ENCODE measurements around the gene SEC24D.
A peak's percentile ranks its signal among the peaks of the same experiment; 100 is the strongest.
"Not testable (repeated sequence)": the region's sequence is repeated elsewhere in the genome, so short reads cannot be mapped to it uniquely, and the experiment has no call there.

The SEC24D gene
- total RNA-seq: 38.5 to 46.2 (median 42.3) reads per million in 4 experiments

- peak; percentile 73 for DNase-seq
Observed at GRCh38 chr4:118835571-118836300, at the start of gene SEC24D. SEC24D (minus strand) TSS chr4:118836126; CDS start chr4:118833696, 2,430 bp downstream.

- no peak for DNase-seq
Observed at GRCh38 chr4:118884716-118885115, 48.8 kb upstream of the SEC24D start.

- no peak for DNase-seq
Observed at GRCh38 chr4:118883861-118884260, 47.9 kb upstream of the SEC24D start.

DNA sequence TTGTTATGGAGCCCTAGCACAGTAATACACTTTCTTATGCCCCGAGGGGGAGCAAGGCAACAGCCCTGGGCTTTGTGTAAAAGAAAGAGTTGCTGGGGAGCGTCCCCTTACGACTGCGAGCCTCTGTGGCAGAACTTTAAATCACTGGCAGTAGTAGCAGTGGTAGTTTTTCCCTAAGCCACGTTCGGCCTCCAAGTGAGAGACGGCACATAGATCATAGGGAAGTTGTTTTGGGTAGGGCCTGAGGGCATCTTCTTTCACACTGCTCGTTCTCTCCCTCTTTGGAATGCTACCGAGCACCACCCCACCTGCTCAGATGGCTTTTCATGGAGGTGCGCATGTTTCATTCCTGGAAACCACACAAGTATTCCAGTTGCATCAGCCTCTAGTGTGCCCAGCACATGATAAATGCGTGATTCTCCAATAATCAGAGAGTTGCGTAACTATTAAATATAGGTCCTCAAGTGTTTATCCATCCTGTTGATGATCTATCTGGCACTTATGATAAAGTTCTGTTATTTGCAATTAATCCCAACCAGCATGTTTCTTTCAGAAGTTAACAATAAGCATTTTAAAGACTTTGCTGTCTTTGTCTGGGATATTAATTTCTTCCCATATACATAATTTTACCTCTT lies 45.7 kb upstream of the SEC24D start:
- DNase-seq: no peak

DNA sequence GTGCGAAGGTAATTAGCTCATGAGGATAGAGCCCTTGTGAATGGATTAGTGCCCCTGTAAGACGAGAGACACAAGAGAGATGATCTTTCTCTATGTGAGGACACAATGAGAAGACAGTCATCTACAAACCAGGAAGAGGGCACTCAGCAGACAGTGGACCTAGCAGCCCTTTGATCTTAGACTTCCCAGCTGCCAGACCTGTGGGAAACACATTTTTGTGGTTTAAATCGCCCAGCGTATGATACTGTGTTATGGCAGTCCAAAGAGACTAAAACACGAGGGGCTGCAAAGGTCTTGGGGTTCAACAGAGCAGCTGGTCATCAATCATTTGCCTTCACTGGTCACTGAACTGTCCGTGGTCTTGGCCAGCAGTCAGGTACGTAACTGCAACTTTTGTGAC lies 43.5 kb upstream of the SEC24D start:
- no peak for DNase-seq

- not testable (repeated sequence) for DNase-seq
Observed at GRCh38 chr4:118878507-118878906, 42.6 kb upstream of the SEC24D start.

- DNase-seq: no peak
Observed at GRCh38 chr4:118877797-118878196, 41.9 kb upstream of the SEC24D start.

- no peak for DNase-seq
Observed at GRCh38 chr4:118872181-118872580, 36.3 kb upstream of the SEC24D start.

- DNase-seq: no peak
Observed at GRCh38 chr4:118869808-118870342, 33.9 kb upstream of the SEC24D start.

DNA sequence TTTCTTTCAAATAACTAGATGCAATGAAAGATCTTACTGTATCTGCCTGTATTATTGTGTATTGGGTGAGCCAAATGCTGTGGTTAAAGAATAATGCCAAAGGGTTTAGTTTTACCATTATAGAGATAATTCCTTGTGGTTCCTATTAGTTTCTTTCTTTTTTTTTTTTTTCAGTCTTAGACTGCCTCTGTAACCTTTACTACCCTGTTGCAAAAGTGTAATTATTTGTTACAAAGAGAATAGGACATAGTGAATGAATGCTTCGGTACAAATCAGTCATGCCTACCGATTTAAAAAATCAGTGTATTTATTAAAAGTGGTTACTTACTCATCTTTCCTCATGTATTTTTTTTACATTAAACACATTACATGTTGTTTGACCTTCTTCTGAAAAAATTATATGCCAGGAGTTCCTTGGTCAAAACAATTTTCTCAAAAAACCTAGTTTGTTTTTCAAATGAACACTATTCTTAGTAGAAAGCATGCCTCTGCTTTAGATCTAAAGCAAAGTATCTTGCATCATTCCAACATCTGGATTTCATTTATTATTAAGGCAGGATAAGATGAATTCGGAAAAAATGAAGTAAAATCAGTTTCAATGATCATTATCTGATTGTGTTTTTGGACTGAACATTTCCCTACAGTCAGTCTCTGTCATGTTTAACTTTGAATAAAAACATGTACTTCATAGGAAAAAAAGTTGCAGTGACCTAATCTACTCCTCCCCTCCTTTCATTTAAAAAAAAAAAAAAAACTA lies 31.6 kb upstream of the SEC24D start:
- no peak for DNase-seq

DNA sequence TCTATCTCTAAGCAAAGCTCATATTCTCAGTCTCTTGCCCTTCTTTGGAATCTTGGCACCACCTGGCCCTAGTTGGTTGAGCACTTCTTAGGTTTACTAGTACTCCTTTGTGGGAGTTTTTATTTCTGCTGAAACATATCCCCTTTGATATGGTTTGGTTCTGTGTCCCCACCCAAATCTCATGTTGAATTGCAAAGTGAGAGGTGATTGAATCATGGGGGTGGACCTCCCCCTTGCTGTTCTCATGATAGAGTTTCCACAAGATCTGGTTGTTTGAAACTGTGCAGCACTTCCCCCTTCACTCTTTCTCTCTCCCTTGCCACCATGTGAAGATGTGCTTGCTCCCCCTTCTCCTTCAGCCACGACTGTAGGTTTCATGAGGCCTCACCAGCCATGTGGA lies 30.5 kb upstream of the SEC24D start:
- DNase-seq: no peak

- no peak for DNase-seq
Observed at GRCh38 chr4:118865091-118865708, 29.3 kb upstream of the SEC24D start.

GRCh38 chr4:118858779-118859178 lies 22.9 kb upstream of the SEC24D start:
- no peak for DNase-seq

- no peak for DNase-seq
Observed at GRCh38 chr4:118857760-118858159, 21.8 kb upstream of the SEC24D start.

GRCh38 chr4:118850488-118851173 lies 14.7 kb upstream of the SEC24D start:
- DNase-seq: no peak

GRCh38 chr4:118849867-118850487 lies 14.1 kb upstream of the SEC24D start:
- DNase-seq: no peak

DNA sequence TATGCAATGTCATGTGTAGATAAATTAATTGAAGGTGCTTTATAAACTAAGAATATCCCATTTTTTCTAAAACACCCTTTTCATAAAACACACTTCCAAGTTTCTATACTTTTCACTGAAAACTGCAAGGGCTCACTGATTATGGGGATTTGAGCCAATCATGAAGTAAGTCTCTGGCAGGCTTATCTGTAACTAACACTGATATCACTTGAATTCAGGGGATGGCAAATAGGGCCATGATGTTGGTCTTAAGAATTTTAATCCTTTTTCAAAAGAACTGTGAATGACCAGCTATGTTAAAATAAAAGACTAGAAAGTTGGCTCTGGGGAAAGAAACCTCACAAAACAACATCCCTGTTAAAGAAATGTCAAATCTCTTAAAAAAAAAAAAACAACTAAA lies 13.0 kb upstream of the SEC24D start:
- DNase-seq: no peak

DNA sequence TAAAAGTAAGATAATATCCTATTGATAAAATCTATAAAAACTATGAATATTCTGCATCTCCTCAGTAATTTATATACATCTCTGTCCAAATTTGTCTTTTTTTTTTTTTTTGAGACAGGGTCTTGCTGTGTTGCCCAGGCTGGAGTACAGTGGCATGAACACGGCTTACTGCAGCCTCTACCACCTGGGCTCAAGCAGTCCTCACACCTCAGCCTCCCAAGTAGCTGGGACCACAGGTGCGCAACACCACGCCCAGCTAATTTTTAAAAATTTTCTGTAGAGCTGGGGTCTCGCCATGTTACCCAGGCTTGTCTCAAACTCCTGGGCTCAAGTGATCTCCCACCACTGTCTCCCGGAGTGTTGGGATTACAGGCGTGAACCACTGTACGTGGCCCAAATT lies 12.3 kb upstream of the SEC24D start:
- no peak for DNase-seq

DNA sequence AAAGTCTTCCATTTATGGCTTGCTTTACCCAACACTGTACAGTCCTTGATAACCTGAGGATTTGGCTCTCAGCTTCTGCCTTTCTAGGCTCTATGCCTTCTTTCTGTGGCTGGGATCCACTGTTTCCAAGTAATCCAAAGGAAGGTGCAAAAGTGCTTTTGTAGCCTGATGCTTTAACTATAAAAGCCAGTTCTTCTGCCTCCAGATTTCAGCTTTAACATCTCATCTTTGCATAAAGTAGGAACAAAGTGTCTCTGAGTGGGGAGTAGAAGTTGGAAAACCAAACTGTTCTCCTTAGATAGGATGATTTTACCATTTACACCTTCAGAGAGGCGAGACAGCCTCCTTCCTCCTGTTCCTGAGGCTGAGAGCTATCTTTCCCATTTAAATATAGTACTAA lies 11.1 kb upstream of the SEC24D start:
- no peak for DNase-seq

- no peak for DNase-seq
Observed at GRCh38 chr4:118845552-118846050, 9.7 kb upstream of the SEC24D start.

- DNase-seq: no peak
Observed at GRCh38 chr4:118843237-118843636, 7.3 kb upstream of the SEC24D start.

GRCh38 chr4:118842055-118842454 lies 6.1 kb upstream of the SEC24D start:
- DNase-seq: no peak

Data from effector CD8-positive, alpha-beta T cell (primary cell).